SK-N-SH (cell line): Measurements from ENCODE around the gene PEMT. TPM values are rescaled to one million over a fixed set of nuclear protein-coding genes. Genes with fewer than 3 reads are reported as not detected.

Source experiments
- CTCF ChIA-PET: fragments of 300-600, 350-600 bp; formaldehyde crosslinking; extraction: SDS; loops from one replicate; lab custom pipeline; 2021; lab: Yijun Ruan, JAX
- POLR2A ChIA-PET: fragments of 350-600 bp; sonication (Branson Sonifier 250); formaldehyde crosslinking; extraction: SDS; loops from one replicate; lab custom pipeline; 2020; ENCODE audit warnings: antibody characterized with exemption, inconsistent platforms; lab: Yijun Ruan, JAX
- DNase-seq: peaks from one replicate; pipeline ENCODE4 v3.0.0; 2012
- H2AFZ ChIP-seq: fragments of 200-600 bp; sonication (generic); 2 replicates; pipeline ENCODE4 v1.8.1; 2016; ENCODE audit warnings: antibody characterized with exemption, mild to moderate bottlenecking, low read depth
- H3F3A ChIP-seq: fragments of 200-600 bp; sonication (generic); replicated peaks from 2 replicates; pipeline ENCODE3; 2016; ENCODE audit warnings: antibody characterized with exemption, mild to moderate bottlenecking; ENCODE audit not compliant: insufficient read depth
- H3K27ac ChIP-seq, 2 experiments: fragments of 200-500 bp in 1 of 2; fragments of 200-600 bp in 1 of 2; sonication (Bioruptor generic) in 1 of 2; sonication (generic), shearing (Covaris generic) in 1 of 2; 2 replicates each; pipeline versions ENCODE4 v1.5.1 to v1.6.1; 2014 to 2016; ENCODE audit warnings: low read depth in 2 of 2, inconsistent platforms in 1 of 2, low read length in 1 of 2, mild to moderate bottlenecking in 1 of 2, mixed read lengths in 1 of 2
- H3K27me3 ChIP-seq: fragments of 200-600 bp; sonication (generic), shearing (Covaris generic); 2 replicates; pipeline ENCODE4 v1.6.1; 2016; ENCODE audit warnings: mixed run types; ENCODE audit not compliant: insufficient read depth
- H3K36me3 ChIP-seq, 2 experiments: fragments of 200-500 bp in 1 of 2; fragments of 200-600 bp in 1 of 2; sonication (Bioruptor generic) in 1 of 2; sonication (generic) in 1 of 2; replicated peaks in 1 of 2; 2 replicates each; pipeline versions ENCODE3 to v1.5.1; 2014 to 2016; ENCODE audit warnings: low read length in 1 of 2, mild to moderate bottlenecking in 1 of 2; ENCODE audit not compliant: insufficient read depth in 2 of 2, control insufficient read depth in 1 of 2
- H3K4me1 ChIP-seq, 2 experiments: fragments of 200-500 bp in 1 of 2; fragments of 200-600 bp in 1 of 2; sonication (Bioruptor generic) in 1 of 2; sonication (generic), shearing (Covaris generic) in 1 of 2; 2 replicates each; pipeline versions ENCODE4 v1.5.1 to v1.6.1; 2014 to 2016; ENCODE audit warnings: low read depth in 1 of 2, low read length in 1 of 2, mixed run types in 1 of 2; ENCODE audit not compliant: insufficient read depth in 2 of 2, control insufficient read depth in 1 of 2
- H3K4me2 ChIP-seq: fragments of 200-600 bp; sonication (generic), shearing (Covaris generic); 2 replicates; pipeline ENCODE4 v1.6.1; 2017; ENCODE audit warnings: mixed run types
- H3K4me3 ChIP-seq, 2 experiments: fragments of 200-500 bp in 1 of 2; fragments of 200-600 bp in 1 of 2; sonication (Bioruptor generic) in 1 of 2; sonication (generic), shearing (Covaris generic) in 1 of 2; 2 replicates each; pipeline versions ENCODE4 v1.5.1 to v1.8.1; 2014 to 2016; ENCODE audit warnings: low read depth in 2 of 2, inconsistent platforms in 1 of 2, low read length in 1 of 2, mild to moderate bottlenecking in 1 of 2, mixed read lengths in 1 of 2, moderate library complexity in 1 of 2
- H3K79me2 ChIP-seq: fragments of 200-600 bp; sonication (generic); 2 replicates; pipeline ENCODE4 v1.8.1; 2017; ENCODE audit warnings: mild to moderate bottlenecking; ENCODE audit not compliant: insufficient read depth
- H3K9ac ChIP-seq: fragments of 200-600 bp; sonication (generic); 2 replicates; pipeline ENCODE4 v1.6.1; 2017; ENCODE audit warnings: mixed run types
- H3K9me2 ChIP-seq: fragments of 200-600 bp; sonication (generic); 2 replicates; pipeline ENCODE4 v1.6.1; 2017; ENCODE audit warnings: mixed run types
- H3K9me3 ChIP-seq: fragments of 200-600 bp; sonication (generic); 2 replicates; pipeline ENCODE4 v1.6.1; 2017; ENCODE audit warnings: mixed run types, mild to moderate bottlenecking, moderate library complexity
- H4K20me1 ChIP-seq: fragments of 200-600 bp; sonication (generic); 2 replicates; pipeline ENCODE4 v1.6.1; 2017; ENCODE audit warnings: mild to moderate bottlenecking, mixed run types; ENCODE audit not compliant: insufficient read depth
- EP300 ChIP-seq, 2 experiments: IDR thresholded peaks; 2 replicates each; pipeline versions ENCODE4 v1.4.0 to v1.6.1; 2012; ENCODE audit warnings: borderline replicate concordance in 1 of 2, low read depth in 1 of 2, low read length in 1 of 2
- FOSL2 ChIP-seq: IDR thresholded peaks from 2 replicates; pipeline ENCODE4 v1.4.0; 2012; ENCODE audit warnings: low read depth, mild to moderate bottlenecking, moderate library complexity, borderline replicate concordance
- FOXJ3 ChIP-seq: sonication (generic); formaldehyde crosslinking; IDR thresholded peaks from 2 replicates; pipeline ENCODE4 v1.5.1; 2020; ENCODE audit warnings: mild to moderate bottlenecking, missing genetic modification reagents
- FOXM1 ChIP-seq: IDR thresholded peaks from 2 replicates; pipeline ENCODE4 v1.4.0; 2012; ENCODE audit warnings: low read depth, mild to moderate bottlenecking
- GABPA ChIP-seq: IDR thresholded peaks from 2 replicates; pipeline ENCODE4 v1.4.0; 2012; ENCODE audit warnings: low read depth, mild to moderate bottlenecking
- GATA2 ChIP-seq: sonication (generic); formaldehyde crosslinking; IDR thresholded peaks from 2 replicates; pipeline ENCODE4 v1.5.0; 2020; ENCODE audit warnings: mild to moderate bottlenecking, missing genetic modification reagents
- JUND ChIP-seq: IDR thresholded peaks from 2 replicates; pipeline ENCODE4 v1.4.0; 2012
- MEF2A ChIP-seq: IDR thresholded peaks from 2 replicates; pipeline ENCODE4 v1.4.0; 2012; ENCODE audit warnings: low read depth, borderline replicate concordance
- MXI1 ChIP-seq: IDR thresholded peaks from 2 replicates; pipeline ENCODE4 v1.6.1; 2012; ENCODE audit warnings: mild to moderate bottlenecking, low read depth, low read length, improper control_type of control experiment
- NFIC ChIP-seq: IDR thresholded peaks from 2 replicates; pipeline ENCODE4 v1.4.0; 2012; ENCODE audit warnings: borderline replicate concordance
- NRF1 ChIP-seq: IDR thresholded peaks from 2 replicates; pipeline ENCODE4 v1.6.1; 2012; ENCODE audit warnings: low read depth, mild to moderate bottlenecking, low read length
- POLR2AphosphoS5 ChIP-seq: IDR thresholded peaks from 2 replicates; pipeline ENCODE4 v1.6.1; 2012; ENCODE audit warnings: low read depth, low read length
- RFX5 ChIP-seq: IDR thresholded peaks from 2 replicates; pipeline ENCODE4 v1.6.1; 2012; ENCODE audit warnings: mild to moderate bottlenecking, improper control_type of control experiment, low read length
- RXRA ChIP-seq: IDR thresholded peaks from 2 replicates; pipeline ENCODE4 v1.4.0; 2012; ENCODE audit warnings: low read depth, mild to moderate bottlenecking, borderline replicate concordance
- TAF1 ChIP-seq: IDR thresholded peaks from 2 replicates; pipeline ENCODE4 v1.6.1; 2012; ENCODE audit warnings: low read depth, mild to moderate bottlenecking, low read length, moderate library complexity, borderline replicate concordance
- TCF12 ChIP-seq: IDR thresholded peaks from 2 replicates; pipeline ENCODE4 v1.4.0; 2012
- WGBS: methylation state at CpG from one replicate; pipeline ENCODE4 v1.1.6; 2017; ENCODE audit warnings: low lambda C conversion rate; 5-methylcytosine and 5-hydroxymethylcytosine counted together
- polyA plus RNA-seq, 3 experiments: library from polyadenylated mRNA; depleted of rRNA; stranded (reverse); fragments of >200 nt; gene quantifications; 2 replicates each; pipeline ENCODE4 v1.2.3, GENCODE V29; 2012
- TF ChIP-seq, protein P1 (sequence below): IDR thresholded peaks from 2 replicates; pipeline ENCODE4 v1.4.0; 2012; ENCODE audit warnings: low read depth, borderline replicate concordance
- TF ChIP-seq, protein P2 (sequence below): IDR thresholded peaks from 2 replicates; pipeline ENCODE4 v1.6.1; 2012; ENCODE audit warnings: mild to moderate bottlenecking, low read depth, low read length, moderate library complexity
- TF ChIP-seq, protein P3 (sequence below): IDR thresholded peaks from 2 replicates; pipeline ENCODE4; 2012
- TF ChIP-seq, protein P4 (sequence below): IDR thresholded peaks from 2 replicates; pipeline ENCODE4 v1.4.0; 2012; ENCODE audit warnings: low read depth

Gene PEMT
- polyA plus RNA-seq, 1 of the 3 experiments (the other 2 are of a cell fraction) = 52.8 TPM

DNA sequence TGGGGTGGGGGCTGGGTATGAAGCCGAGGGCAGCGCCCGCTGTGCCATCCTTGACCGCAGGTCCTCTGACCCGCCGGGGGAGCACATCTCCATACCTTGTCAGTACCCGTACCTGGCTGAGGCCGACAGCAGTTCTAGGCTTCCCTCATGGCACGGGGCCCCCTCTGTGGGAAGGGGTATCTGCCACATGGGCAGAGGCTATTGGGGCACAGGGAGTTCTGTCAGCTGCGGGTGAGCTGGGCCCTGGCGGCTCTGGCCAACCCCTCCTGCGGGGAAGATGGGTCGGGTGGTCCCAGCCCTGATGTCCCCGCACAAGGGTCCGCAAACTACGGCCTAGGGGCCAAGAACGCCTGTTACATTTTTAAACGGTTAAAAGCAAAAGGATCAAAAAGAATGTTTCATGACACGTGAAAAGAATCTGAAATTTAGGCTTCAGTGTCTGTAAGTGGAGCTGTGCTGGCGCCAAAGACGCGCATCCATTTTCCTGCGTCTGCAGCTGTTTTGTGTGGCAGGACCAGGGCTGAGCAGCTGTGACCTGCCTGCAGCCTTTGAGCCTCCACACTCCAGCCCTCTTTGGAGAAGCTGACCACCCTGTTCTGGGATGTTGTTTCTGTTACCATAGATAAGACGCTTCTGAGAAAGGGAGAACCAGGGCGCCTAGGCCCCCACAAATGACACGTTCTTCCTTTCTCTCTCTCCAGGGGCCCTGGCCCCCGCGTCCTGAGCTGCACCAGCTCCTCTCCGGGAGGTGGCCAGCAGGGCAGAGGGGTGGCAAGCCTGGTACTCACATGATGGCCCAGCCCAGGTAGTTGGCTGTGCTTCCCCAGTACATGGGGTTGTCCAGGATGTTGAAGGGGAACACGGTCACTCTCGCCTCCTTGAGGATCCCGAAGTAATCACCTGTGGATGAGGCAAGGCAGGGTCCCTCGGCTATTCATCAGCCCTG lies 82.6 kb downstream of the PEMT start:
- Histone ChIP-seq H3F3A (no peaks in the 10 kb centered on the region), H3K27ac (no peak overlapping the region), H3K4me3 (no peak overlapping the region), H3K4me1 (peaks cover 6 to 23% of the 10 kb centered on the region in 2 experiments; a peak in 2 of 4 replicates), H3K79me2 (no peaks in the 10 kb centered on the region), H2AFZ (no peak overlapping the region), H3K36me3 (no peaks in the 10 kb centered on the region), H3K27me3 (no peaks in the 10 kb centered on the region), H3K9me2 (no peaks in the 10 kb centered on the region), H3K9me3 (no peaks in the 10 kb centered on the region), H3K9ac (no peak overlapping the region), H4K20me1 (peaks cover 26% of the 10 kb centered on the region; the same call in 1 of the 2 replicates), H3K4me2 (no peak overlapping the region)
- WGBS = 95% methylated on average over 31 of the region's 33 CpGs
- POLR2A ChIA-PET = no interaction called here
- no peak for DNase-seq
- TF ChIP-seq JUND (no peak), NFIC (no peak), GATA2 (CRISPR knock-in tag) (no peak), RFX5 (no peak), TCF12 (no peak), NRF1 (no peak), FOXM1 (no peak), MXI1 (no peak), MEF2A (no peak), EP300 (IDR thresholded peaks at IDR 0.05; ENCODE audit: borderline replicate concordance in 1 of 2, low read depth in 1 of 2, low read length in 1 of 2) (no peak), POLR2AphosphoS5 (no peak), FOXJ3 (CRISPR knock-in tag) (no peak), FOSL2 (no peak), GABPA (no peak), RXRA (no peak), TAF1 (no peak)
- TF ChIP-seq, protein P1, sequence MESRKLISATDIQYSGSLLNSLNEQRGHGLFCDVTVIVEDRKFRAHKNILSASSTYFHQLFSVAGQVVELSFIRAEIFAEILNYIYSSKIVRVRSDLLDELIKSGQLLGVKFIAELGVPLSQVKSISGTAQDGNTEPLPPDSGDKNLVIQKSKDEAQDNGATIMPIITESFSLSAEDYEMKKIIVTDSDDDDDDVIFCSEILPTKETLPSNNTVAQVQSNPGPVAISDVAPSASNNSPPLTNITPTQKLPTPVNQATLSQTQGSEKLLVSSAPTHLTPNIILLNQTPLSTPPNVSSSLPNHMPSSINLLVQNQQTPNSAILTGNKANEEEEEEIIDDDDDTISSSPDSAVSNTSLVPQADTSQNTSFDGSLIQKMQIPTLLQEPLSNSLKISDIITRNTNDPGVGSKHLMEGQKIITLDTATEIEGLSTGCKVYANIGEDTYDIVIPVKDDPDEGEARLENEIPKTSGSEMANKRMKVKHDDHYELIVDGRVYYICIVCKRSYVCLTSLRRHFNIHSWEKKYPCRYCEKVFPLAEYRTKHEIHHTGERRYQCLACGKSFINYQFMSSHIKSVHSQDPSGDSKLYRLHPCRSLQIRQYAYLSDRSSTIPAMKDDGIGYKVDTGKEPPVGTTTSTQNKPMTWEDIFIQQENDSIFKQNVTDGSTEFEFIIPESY = no peak
- TF ChIP-seq, protein P2, sequence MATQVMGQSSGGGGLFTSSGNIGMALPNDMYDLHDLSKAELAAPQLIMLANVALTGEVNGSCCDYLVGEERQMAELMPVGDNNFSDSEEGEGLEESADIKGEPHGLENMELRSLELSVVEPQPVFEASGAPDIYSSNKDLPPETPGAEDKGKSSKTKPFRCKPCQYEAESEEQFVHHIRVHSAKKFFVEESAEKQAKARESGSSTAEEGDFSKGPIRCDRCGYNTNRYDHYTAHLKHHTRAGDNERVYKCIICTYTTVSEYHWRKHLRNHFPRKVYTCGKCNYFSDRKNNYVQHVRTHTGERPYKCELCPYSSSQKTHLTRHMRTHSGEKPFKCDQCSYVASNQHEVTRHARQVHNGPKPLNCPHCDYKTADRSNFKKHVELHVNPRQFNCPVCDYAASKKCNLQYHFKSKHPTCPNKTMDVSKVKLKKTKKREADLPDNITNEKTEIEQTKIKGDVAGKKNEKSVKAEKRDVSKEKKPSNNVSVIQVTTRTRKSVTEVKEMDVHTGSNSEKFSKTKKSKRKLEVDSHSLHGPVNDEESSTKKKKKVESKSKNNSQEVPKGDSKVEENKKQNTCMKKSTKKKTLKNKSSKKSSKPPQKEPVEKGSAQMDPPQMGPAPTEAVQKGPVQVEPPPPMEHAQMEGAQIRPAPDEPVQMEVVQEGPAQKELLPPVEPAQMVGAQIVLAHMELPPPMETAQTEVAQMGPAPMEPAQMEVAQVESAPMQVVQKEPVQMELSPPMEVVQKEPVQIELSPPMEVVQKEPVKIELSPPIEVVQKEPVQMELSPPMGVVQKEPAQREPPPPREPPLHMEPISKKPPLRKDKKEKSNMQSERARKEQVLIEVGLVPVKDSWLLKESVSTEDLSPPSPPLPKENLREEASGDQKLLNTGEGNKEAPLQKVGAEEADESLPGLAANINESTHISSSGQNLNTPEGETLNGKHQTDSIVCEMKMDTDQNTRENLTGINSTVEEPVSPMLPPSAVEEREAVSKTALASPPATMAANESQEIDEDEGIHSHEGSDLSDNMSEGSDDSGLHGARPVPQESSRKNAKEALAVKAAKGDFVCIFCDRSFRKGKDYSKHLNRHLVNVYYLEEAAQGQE = no peak
- TF ChIP-seq, protein P3, sequence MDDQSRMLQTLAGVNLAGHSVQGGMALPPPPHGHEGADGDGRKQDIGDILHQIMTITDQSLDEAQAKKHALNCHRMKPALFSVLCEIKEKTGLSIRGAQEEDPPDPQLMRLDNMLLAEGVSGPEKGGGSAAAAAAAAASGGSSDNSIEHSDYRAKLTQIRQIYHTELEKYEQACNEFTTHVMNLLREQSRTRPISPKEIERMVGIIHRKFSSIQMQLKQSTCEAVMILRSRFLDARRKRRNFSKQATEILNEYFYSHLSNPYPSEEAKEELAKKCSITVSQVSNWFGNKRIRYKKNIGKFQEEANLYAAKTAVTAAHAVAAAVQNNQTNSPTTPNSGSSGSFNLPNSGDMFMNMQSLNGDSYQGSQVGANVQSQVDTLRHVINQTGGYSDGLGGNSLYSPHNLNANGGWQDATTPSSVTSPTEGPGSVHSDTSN = no peak
- TF ChIP-seq, protein P4, sequence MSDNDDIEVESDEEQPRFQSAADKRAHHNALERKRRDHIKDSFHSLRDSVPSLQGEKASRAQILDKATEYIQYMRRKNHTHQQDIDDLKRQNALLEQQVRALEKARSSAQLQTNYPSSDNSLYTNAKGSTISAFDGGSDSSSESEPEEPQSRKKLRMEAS = no peak
- CTCF ChIA-PET = interaction anchor here (4.7 kb wide), 1 partner anchor 12 kb away, joined by 31 read pairs; the partner anchor contains the start of gene RASD1
